IMR-90 (cell line): ENCODE data around the gene AP4M1. TPM values are rescaled to one million over a fixed set of nuclear protein-coding genes. Genes with fewer than 3 reads are reported as not detected.

Experiments
- ATAC-seq: fragments of 200-7000 bp; cut with Tn5 transposase; 2 replicates; pipeline ENCODE4 v1.9.1; 2020; ENCODE audit warnings: low read depth, mild to moderate bottlenecking, moderate library complexity
- BruUV-seq: library from RNA; stranded (reverse); fragments of 400-500 nt; replicated peaks from 2 replicates; lab custom pipeline; 2021; lab: Mats Ljungman, UMichigan
- CTCF ChIA-PET: fragments of 300-600 bp; formaldehyde crosslinking; extraction: SDS; loops from one replicate; lab custom pipeline; 2021; ENCODE audit warnings: antibody characterized with exemption; lab: Yijun Ruan, JAX
- POLR2A ChIA-PET: fragments of 300-600 bp; sonication (Branson Sonifier 250); formaldehyde crosslinking; loops from one replicate; lab custom pipeline; 2022; ENCODE audit warnings: antibody characterized with exemption; ENCODE audit not compliant: unreplicated experiment; lab: Charles Lee
- DNase-seq: peaks from one replicate; pipeline ENCODE4 v3.0.0; 2013
- H2AFZ ChIP-seq: replicated peaks from 2 replicates; pipeline ENCODE3; 2013; ENCODE audit warnings: low read length, mild to moderate bottlenecking; ENCODE audit not compliant: poor library complexity
- H2AK5ac ChIP-seq: 2 replicates; pipeline ENCODE4 v1.6.1; 2013; ENCODE audit warnings: low read depth, low read length, inconsistent platforms
- H2AK9ac ChIP-seq: replicated peaks from 2 replicates; pipeline ENCODE3; 2013; ENCODE audit warnings: mild to moderate bottlenecking, low read depth, low read length, moderate library complexity; ENCODE audit not compliant: poor library complexity
- H2BK120ac ChIP-seq: 2 replicates; pipeline ENCODE4 v1.6.1; 2013; ENCODE audit warnings: low read depth, low read length, inconsistent platforms
- H2BK15ac ChIP-seq: 3 replicates; pipeline ENCODE4 v1.6.1; 2013; ENCODE audit warnings: low read depth, low read length, inconsistent platforms
- H2BK20ac ChIP-seq: 2 replicates; pipeline ENCODE4 v1.6.1; 2013; ENCODE audit warnings: low read depth, mild to moderate bottlenecking, inconsistent platforms, low read length, moderate library complexity
- H2BK5ac ChIP-seq: 2 replicates; pipeline ENCODE4 v1.6.1; 2013; ENCODE audit warnings: mild to moderate bottlenecking, low read depth, low read length, inconsistent platforms; ENCODE audit not compliant: poor library complexity, severe bottlenecking
- H3K14ac ChIP-seq: replicated peaks from 2 replicates; pipeline ENCODE4 v1.6.1; 2013; ENCODE audit warnings: low read depth, low read length, inconsistent platforms
- H3K18ac ChIP-seq: 2 replicates; pipeline ENCODE4 v1.6.1; 2013; ENCODE audit warnings: low read depth, low read length, control low read depth
- H3K23ac ChIP-seq: 2 replicates; pipeline ENCODE4 v1.6.1; 2013; ENCODE audit warnings: low read depth, low read length, inconsistent platforms
- H3K27ac ChIP-seq: 2 replicates; pipeline ENCODE4 v1.5.1; 2013; ENCODE audit warnings: mild to moderate bottlenecking, control low read depth, low read length; ENCODE audit not compliant: insufficient read depth
- H3K27me3 ChIP-seq: 2 replicates; pipeline ENCODE4 v1.6.1; 2013; ENCODE audit warnings: low read length; ENCODE audit not compliant: control insufficient read depth, insufficient read depth
- H3K36me3 ChIP-seq: 2 replicates; pipeline ENCODE4 v1.6.1; 2013; ENCODE audit warnings: low read length, mixed read lengths; ENCODE audit not compliant: control insufficient read depth, insufficient read depth
- H3K4ac ChIP-seq: 2 replicates; pipeline ENCODE4 v1.6.1; 2013; ENCODE audit warnings: low read depth, low read length, inconsistent platforms
- H3K4me1 ChIP-seq: 2 replicates; pipeline ENCODE4 v1.6.1; 2013; ENCODE audit warnings: low read length, mixed read lengths; ENCODE audit not compliant: control insufficient read depth, insufficient read depth
- H3K4me2 ChIP-seq: 2 replicates; pipeline ENCODE4 v1.6.1; 2013; ENCODE audit warnings: low read depth, mild to moderate bottlenecking, control low read depth, low read length, moderate library complexity
- H3K4me3 ChIP-seq: 2 replicates; pipeline ENCODE4 v1.5.1; 2013; ENCODE audit warnings: low read depth, mild to moderate bottlenecking, control low read depth, low read length, moderate library complexity; ENCODE audit not compliant: insufficient read depth
- H3K56ac ChIP-seq: 2 replicates; pipeline ENCODE4 v1.6.1; 2013; ENCODE audit warnings: low read length, inconsistent platforms; ENCODE audit not compliant: insufficient read depth; ENCODE audit errors: extremely low read depth
- H3K79me1 ChIP-seq, 2 experiments: 2 replicates each; pipeline ENCODE4 v1.6.1; 2013; ENCODE audit warnings: low read length in 2 of 2, inconsistent platforms in 1 of 2, low read depth in 1 of 2
- H3K9ac ChIP-seq: 2 replicates; pipeline ENCODE4 v1.6.1; 2013; ENCODE audit warnings: low read depth, low read length, control low read depth
- H3K9me1 ChIP-seq: 2 replicates; pipeline ENCODE4 v1.6.1; 2013; ENCODE audit warnings: low read length, inconsistent platforms; ENCODE audit not compliant: insufficient read depth
- H3K9me3 ChIP-seq: 2 replicates; pipeline ENCODE4 v1.6.1; 2013; ENCODE audit warnings: low read length; ENCODE audit not compliant: control insufficient read depth, insufficient read depth
- H4K20me1 ChIP-seq: 2 replicates; pipeline ENCODE4 v1.6.1; 2013; ENCODE audit warnings: low read length, inconsistent platforms; ENCODE audit not compliant: insufficient read depth
- H4K5ac ChIP-seq: 2 replicates; pipeline ENCODE4 v1.6.1; 2013; ENCODE audit warnings: mild to moderate bottlenecking, low read depth, low read length, control low read depth
- H4K8ac ChIP-seq, 2 experiments: 2 replicates each; pipeline ENCODE4 v1.6.1; 2013; ENCODE audit warnings: low read depth in 2 of 2, low read length in 2 of 2, control low read depth in 1 of 2, inconsistent platforms in 1 of 2
- H4K91ac ChIP-seq: 2 replicates; pipeline ENCODE4 v1.6.1; 2013; ENCODE audit warnings: low read depth, low read length, inconsistent platforms; ENCODE audit not compliant: insufficient read depth
- BHLHE40 ChIP-seq: fragments of 150-350 bp; IDR thresholded peaks from 2 replicates; pipeline ENCODE4 v1.6.1; 2016; ENCODE audit warnings: mild to moderate bottlenecking, low read depth, low read length
- MAFK ChIP-seq: IDR thresholded peaks from 2 replicates; pipeline ENCODE4 v1.6.1; 2012; ENCODE audit warnings: low read depth, low read length, improper control_type of control experiment
- RAD21 ChIP-seq: IDR thresholded peaks from 2 replicates; pipeline ENCODE4 v1.6.1; 2012; ENCODE audit warnings: low read length, improper control_type of control experiment
- RFX5 ChIP-seq: IDR thresholded peaks from 2 replicates; pipeline ENCODE4 v1.8.0; 2012; ENCODE audit warnings: low read depth, mild to moderate bottlenecking, low read length, moderate library complexity
- SMC3 ChIP-seq: fragments of 150-350 bp; IDR thresholded peaks from 2 replicates; pipeline ENCODE4 v1.6.1; 2016; ENCODE audit warnings: low read depth, mild to moderate bottlenecking, antibody characterized with exemption, low read length, moderate library complexity
- WGBS, 2 experiments: methylation state at CpG; one replicate each; pipeline versions ENCODE4 v1.1.5 to v1.1.7; 2013; ENCODE audit warnings: missing lambda C conversion rate in 2 of 2; ENCODE audit not compliant: insufficient read length in 1 of 2; ENCODE audit errors: extremely low coverage in 2 of 2; 5-methylcytosine and 5-hydroxymethylcytosine counted together
- dilution Hi-C: fragments of 300-500 bp; cut with HindIII; formaldehyde crosslinking; loops from one replicate; pipeline ENCODE4 v1.14.3; 2018; ENCODE audit warnings: low sequenced_read_pairs; ENCODE audit not compliant: unreplicated experiment
- in situ Hi-C: fragments of 300-500 bp; cut with MboI; formaldehyde crosslinking; loops from 3 replicates; pipeline ENCODE4 v1.14.3; 2019; ENCODE audit warnings: low sequenced_read_pairs, inconsistent platforms, mixed read lengths
- intact Hi-C: fragments of 100-400 bp; cut with micrococcal nuclease; formaldehyde crosslinking; loops from 2 replicates; pipeline ENCODE4 v1.10.0; 2022
- polyA plus RNA-seq, 3 experiments: library from polyadenylated mRNA; depleted of rRNA; stranded (reverse); fragments of >200 nt; gene quantifications; 2 replicates each; pipeline ENCODE4 v1.2.3, GENCODE V29; 2012; ENCODE audit warnings: low replicate concordance in 1 of 3
- total RNA-seq: library from RNA; depleted of rRNA; stranded (reverse); fragments of >200 nt; gene quantifications from 2 replicates; pipeline ENCODE4 v1.2.3, GENCODE V29; 2012
- TF ChIP-seq, protein P1 (sequence below): fragments of 150-350 bp; IDR thresholded peaks from 2 replicates; pipeline ENCODE4 v1.6.1; 2017; ENCODE audit warnings: mild to moderate bottlenecking, antibody characterized with exemption, low read length, low read depth

Gene AP4M1
- total and polyA plus RNA-seq, 2 of the 4 experiments (the other 2 are of a cell fraction) = 21.1 to 21.4 TPM

DNA sequence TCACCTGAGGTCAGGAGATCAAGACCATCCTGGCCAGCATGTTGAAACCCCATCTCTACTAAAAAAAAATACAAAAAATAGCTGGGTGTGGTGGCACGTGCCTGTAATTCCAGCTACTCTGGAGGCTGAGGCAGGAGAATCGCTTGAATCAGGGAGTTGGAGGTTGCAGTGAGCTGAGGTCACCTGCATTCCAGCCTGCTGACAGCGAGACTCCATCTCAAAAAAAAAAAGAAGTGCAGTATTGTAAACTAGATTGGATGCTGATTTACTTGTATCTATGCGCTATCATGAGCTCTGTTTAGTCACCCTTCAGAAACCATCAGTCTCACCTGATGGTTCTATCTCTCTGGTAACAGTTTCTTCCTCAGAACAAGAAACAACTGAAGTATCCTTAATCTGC lies 38.1 kb upstream of the AP4M1 start:
- no peaks in the 10 kb centered on the region for H3K27me3 ChIP-seq
- H3K9ac ChIP-seq = no peak overlapping the region
- no peak overlapping the region for H3K14ac ChIP-seq
- no peak overlapping the region for H2AK5ac ChIP-seq
- no peak overlapping the region for H4K8ac ChIP-seq
- H3K9me1 ChIP-seq = 0 out of 2 replicates have a peak, but pooled peaks cover 3% of the 10 kb centered on the region
- no CpG with 5 or more reads among the region's 4 CpGs for WGBS, 2 experiments
- dilution Hi-C loops (no loop called here), intact Hi-C loops (no loop called here), in situ Hi-C loops (no loop called here)
- CTCF ChIA-PET = interaction anchor here (1.8 kb wide), 1 partner anchor 11 kb away, joined by 5 read pairs; no protein-coding TSS in a partner anchor
- no peak overlapping the region for H2BK5ac ChIP-seq
- BruUV-seq = no TSS peak
- H3K36me3 ChIP-seq = peaks cover 39% of the 10 kb centered on the region
- no peak overlapping the region for H3K4me3 ChIP-seq
- no peak overlapping the region for H2BK15ac ChIP-seq
- no peak overlapping the region for H3K27ac ChIP-seq
- no peak overlapping the region for H3K4me2 ChIP-seq
- H2AFZ ChIP-seq = no peak overlapping the region
- H2BK120ac ChIP-seq = no peak overlapping the region
- no peak overlapping the region for H3K23ac ChIP-seq
- no peak overlapping the region for H2AK9ac ChIP-seq
- no peak for DNase-seq
- H3K9me3 ChIP-seq = peaks cover 4% of the 10 kb centered on the region
- no peak overlapping the region for H2BK20ac ChIP-seq
- no peak overlapping the region for H3K56ac ChIP-seq
- peaks cover 2% of the 10 kb centered on the region; the same call in 1 of the 2 replicates for H3K4me1 ChIP-seq
- no peak overlapping the region for H3K4ac ChIP-seq
- no peak for ATAC-seq
- no peaks in the 10 kb centered on the region for H4K20me1 ChIP-seq
- no peak overlapping the region for H3K18ac ChIP-seq
- no peak overlapping the region for H4K5ac ChIP-seq
- peaks cover 4 to 5% of the 10 kb centered on the region in 2 experiments; a peak in 2 of 4 replicates for H3K79me1 ChIP-seq
- no peak for TF ChIP-seq BHLHE40
- TF ChIP-seq SMC3 = no peak
- no peak for TF ChIP-seq RAD21
- TF ChIP-seq, protein P1, sequence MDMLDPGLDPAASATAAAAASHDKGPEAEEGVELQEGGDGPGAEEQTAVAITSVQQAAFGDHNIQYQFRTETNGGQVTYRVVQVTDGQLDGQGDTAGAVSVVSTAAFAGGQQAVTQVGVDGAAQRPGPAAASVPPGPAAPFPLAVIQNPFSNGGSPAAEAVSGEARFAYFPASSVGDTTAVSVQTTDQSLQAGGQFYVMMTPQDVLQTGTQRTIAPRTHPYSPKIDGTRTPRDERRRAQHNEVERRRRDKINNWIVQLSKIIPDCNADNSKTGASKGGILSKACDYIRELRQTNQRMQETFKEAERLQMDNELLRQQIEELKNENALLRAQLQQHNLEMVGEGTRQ = no peak
- no peak for TF ChIP-seq RFX5
- TF ChIP-seq MAFK = no peak
- POLR2A ChIA-PET = interaction anchor here (0.7 kb wide), 1 partner anchor 659 kb away, joined by 3 read pairs; no protein-coding TSS in a partner anchor
- H4K91ac ChIP-seq = no peak overlapping the region
